ENCODE data around the gene LRRN4.

- TF ChIP-seq POLR2A (IDR thresholded peaks at IDR 0.05) (no peak), CTCF (IDR thresholded peaks at IDR 0.05) (no peak)
These were observed 15.6 kb downstream of the LRRN4 start for GRCh38 chr20:6038256-6038655.

All from tibial nerve (tissue), 3 donors.